ENCODE measurements around the gene CAPN6.

DNA sequence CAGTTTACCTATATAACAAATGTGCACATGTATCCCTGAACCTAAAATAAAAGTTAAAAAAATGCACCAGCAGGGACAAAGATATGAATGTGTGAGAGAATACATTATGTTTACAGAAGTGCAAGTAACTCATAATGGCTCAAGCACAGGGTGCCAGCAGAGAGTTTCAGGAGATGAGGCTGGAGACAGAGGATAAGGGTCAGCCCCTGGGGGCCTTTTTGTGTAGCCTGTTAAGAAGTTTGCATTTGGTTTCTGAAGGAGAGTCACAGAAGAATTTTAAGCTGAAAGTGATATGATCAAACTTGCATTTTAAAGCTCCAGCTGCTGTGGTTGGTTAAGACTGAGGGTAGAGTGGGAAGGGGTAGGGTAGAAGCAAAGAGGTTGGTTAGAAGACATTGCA is 48.6 kb upstream of the CAPN6 start:
- TF ChIP-seq POLR2A (IDR thresholded peaks at IDR 0.05; ENCODE audit: extremely low read depth, insufficient read length) (no peak), MYC (IDR thresholded peaks at IDR 0.05; ENCODE audit: low read depth, low read length) (no peak)
- TF ChIP-seq, protein P1, sequence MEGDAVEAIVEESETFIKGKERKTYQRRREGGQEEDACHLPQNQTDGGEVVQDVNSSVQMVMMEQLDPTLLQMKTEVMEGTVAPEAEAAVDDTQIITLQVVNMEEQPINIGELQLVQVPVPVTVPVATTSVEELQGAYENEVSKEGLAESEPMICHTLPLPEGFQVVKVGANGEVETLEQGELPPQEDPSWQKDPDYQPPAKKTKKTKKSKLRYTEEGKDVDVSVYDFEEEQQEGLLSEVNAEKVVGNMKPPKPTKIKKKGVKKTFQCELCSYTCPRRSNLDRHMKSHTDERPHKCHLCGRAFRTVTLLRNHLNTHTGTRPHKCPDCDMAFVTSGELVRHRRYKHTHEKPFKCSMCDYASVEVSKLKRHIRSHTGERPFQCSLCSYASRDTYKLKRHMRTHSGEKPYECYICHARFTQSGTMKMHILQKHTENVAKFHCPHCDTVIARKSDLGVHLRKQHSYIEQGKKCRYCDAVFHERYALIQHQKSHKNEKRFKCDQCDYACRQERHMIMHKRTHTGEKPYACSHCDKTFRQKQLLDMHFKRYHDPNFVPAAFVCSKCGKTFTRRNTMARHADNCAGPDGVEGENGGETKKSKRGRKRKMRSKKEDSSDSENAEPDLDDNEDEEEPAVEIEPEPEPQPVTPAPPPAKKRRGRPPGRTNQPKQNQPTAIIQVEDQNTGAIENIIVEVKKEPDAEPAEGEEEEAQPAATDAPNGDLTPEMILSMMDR (IDR thresholded peaks at IDR 0.05; ENCODE audit: low read depth, low read length) = no peak
- TF ChIP-seq, protein P2, sequence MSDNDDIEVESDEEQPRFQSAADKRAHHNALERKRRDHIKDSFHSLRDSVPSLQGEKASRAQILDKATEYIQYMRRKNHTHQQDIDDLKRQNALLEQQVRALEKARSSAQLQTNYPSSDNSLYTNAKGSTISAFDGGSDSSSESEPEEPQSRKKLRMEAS (IDR thresholded peaks at IDR 0.05; ENCODE audit: low read depth, low read length) = no peak

Data from NB4 (cell line).